ENCODE measurements around the gene NUP210.

DNA sequence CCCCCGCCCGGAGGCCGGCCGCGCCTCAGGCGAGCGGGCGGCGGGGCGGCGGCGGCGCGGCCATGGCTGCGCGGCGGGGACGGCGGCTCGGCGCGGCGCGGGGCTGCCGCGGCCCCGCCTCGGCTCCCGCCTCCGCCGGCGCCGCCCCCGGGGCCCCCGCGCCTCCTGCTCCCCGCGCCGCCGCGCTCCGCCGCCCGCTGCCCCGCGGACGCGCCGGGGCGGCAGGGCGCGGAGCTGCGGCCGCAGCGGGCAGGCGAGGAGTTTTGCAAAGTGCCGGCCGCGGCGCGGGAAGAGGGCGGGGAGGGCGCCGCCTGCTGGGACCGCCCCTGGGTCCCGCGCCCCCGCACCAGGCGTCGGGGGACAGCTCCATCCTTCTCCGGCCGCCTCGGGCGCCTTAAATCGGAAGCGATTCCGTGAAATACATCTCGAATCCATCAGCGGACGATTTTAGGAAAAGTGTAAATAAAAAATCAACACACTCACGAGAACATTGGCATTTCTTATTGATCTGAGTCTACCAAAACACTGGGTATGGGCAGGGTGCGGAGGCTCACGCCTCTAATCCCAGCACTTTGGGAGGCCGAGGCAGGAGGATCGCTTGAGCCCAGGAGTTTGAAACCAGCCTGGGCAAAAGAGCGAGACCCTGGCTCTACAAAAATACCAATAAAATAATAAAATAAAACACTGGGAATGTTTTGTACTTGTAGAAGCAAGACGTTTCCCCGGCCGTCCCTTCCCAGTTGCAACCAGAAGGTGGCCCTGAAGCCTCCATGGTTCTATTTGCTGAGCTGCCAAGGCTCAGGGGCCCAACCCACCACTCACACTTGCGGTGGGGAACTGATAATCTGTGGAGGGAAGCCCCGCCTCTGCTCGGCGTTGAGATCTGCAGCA, 136.9 kb downstream of the NUP210 start:
- TF ChIP-seq, protein P1, sequence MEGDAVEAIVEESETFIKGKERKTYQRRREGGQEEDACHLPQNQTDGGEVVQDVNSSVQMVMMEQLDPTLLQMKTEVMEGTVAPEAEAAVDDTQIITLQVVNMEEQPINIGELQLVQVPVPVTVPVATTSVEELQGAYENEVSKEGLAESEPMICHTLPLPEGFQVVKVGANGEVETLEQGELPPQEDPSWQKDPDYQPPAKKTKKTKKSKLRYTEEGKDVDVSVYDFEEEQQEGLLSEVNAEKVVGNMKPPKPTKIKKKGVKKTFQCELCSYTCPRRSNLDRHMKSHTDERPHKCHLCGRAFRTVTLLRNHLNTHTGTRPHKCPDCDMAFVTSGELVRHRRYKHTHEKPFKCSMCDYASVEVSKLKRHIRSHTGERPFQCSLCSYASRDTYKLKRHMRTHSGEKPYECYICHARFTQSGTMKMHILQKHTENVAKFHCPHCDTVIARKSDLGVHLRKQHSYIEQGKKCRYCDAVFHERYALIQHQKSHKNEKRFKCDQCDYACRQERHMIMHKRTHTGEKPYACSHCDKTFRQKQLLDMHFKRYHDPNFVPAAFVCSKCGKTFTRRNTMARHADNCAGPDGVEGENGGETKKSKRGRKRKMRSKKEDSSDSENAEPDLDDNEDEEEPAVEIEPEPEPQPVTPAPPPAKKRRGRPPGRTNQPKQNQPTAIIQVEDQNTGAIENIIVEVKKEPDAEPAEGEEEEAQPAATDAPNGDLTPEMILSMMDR (IDR thresholded peaks at IDR 0.05; ENCODE audit: low read depth, low read length, missing input control), result peak; percentile 37
- TF ChIP-seq, protein P2, sequence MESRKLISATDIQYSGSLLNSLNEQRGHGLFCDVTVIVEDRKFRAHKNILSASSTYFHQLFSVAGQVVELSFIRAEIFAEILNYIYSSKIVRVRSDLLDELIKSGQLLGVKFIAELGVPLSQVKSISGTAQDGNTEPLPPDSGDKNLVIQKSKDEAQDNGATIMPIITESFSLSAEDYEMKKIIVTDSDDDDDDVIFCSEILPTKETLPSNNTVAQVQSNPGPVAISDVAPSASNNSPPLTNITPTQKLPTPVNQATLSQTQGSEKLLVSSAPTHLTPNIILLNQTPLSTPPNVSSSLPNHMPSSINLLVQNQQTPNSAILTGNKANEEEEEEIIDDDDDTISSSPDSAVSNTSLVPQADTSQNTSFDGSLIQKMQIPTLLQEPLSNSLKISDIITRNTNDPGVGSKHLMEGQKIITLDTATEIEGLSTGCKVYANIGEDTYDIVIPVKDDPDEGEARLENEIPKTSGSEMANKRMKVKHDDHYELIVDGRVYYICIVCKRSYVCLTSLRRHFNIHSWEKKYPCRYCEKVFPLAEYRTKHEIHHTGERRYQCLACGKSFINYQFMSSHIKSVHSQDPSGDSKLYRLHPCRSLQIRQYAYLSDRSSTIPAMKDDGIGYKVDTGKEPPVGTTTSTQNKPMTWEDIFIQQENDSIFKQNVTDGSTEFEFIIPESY (IDR thresholded peaks at IDR 0.05), result no peak
- TF ChIP-seq, protein P3, sequence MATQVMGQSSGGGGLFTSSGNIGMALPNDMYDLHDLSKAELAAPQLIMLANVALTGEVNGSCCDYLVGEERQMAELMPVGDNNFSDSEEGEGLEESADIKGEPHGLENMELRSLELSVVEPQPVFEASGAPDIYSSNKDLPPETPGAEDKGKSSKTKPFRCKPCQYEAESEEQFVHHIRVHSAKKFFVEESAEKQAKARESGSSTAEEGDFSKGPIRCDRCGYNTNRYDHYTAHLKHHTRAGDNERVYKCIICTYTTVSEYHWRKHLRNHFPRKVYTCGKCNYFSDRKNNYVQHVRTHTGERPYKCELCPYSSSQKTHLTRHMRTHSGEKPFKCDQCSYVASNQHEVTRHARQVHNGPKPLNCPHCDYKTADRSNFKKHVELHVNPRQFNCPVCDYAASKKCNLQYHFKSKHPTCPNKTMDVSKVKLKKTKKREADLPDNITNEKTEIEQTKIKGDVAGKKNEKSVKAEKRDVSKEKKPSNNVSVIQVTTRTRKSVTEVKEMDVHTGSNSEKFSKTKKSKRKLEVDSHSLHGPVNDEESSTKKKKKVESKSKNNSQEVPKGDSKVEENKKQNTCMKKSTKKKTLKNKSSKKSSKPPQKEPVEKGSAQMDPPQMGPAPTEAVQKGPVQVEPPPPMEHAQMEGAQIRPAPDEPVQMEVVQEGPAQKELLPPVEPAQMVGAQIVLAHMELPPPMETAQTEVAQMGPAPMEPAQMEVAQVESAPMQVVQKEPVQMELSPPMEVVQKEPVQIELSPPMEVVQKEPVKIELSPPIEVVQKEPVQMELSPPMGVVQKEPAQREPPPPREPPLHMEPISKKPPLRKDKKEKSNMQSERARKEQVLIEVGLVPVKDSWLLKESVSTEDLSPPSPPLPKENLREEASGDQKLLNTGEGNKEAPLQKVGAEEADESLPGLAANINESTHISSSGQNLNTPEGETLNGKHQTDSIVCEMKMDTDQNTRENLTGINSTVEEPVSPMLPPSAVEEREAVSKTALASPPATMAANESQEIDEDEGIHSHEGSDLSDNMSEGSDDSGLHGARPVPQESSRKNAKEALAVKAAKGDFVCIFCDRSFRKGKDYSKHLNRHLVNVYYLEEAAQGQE (IDR thresholded peaks at IDR 0.05), result no peak
- TF ChIP-seq TAF1 (conservative IDR thresholded peaks at IDR 0.05), result no peak

Data from liver (tissue), 3 donors.